Mesenchymal stem cell (in vitro differentiated cells and primary cell): Measurements from ENCODE around the gene MAMDC4.
"Not testable (repeated sequence)": the region's sequence is repeated elsewhere in the genome, so short reads cannot be mapped to it uniquely, and the experiment has no call there.

Experiments
- DNase-seq: peaks from one replicate; pipeline ENCODE4 v3.0.0-alpha.2; 2013
- H2AFZ ChIP-seq: one replicate; pipeline ENCODE4 v1.6.1; 2013; ENCODE audit warnings: low read depth, mild to moderate bottlenecking, control low read depth, inconsistent platforms, low read length, moderate library complexity
- H2AK5ac ChIP-seq: 2 replicates; pipeline ENCODE4 v1.6.1; 2013; ENCODE audit warnings: low read length, moderate library complexity, mild to moderate bottlenecking, inconsistent platforms; ENCODE audit not compliant: severe bottlenecking
- H2BK120ac ChIP-seq: one replicate; pipeline ENCODE4 v1.6.1; 2013; ENCODE audit warnings: low read depth, mild to moderate bottlenecking, inconsistent platforms, low read length, moderate library complexity
- H2BK12ac ChIP-seq, 2 experiments: one replicate each; pipeline ENCODE4 v1.6.1; 2013; ENCODE audit warnings: inconsistent platforms in 2 of 2, low read length in 2 of 2, mild to moderate bottlenecking in 2 of 2, moderate library complexity in 2 of 2, control low read depth in 1 of 2
- H2BK15ac ChIP-seq: one replicate; pipeline ENCODE4 v1.6.1; 2013; ENCODE audit warnings: mild to moderate bottlenecking, low read depth, inconsistent platforms; ENCODE audit not compliant: poor library complexity, severe bottlenecking
- H2BK5ac ChIP-seq: 2 replicates; pipeline ENCODE4 v1.6.1; 2013; ENCODE audit warnings: low read depth, mild to moderate bottlenecking, low read length, control low read depth, inconsistent platforms; ENCODE audit not compliant: poor library complexity, severe bottlenecking
- H3K14ac ChIP-seq, 2 experiments: one replicate each; pipeline ENCODE4 v1.6.1; 2013; ENCODE audit warnings: inconsistent platforms in 2 of 2, low read length in 2 of 2, control low read depth in 1 of 2, mild to moderate bottlenecking in 1 of 2, moderate library complexity in 1 of 2
- H3K18ac ChIP-seq, 2 experiments: one replicate each; pipeline ENCODE4 v1.6.1; 2013; ENCODE audit warnings: inconsistent platforms in 2 of 2, low read length in 2 of 2, control low read depth in 1 of 2, low read depth in 1 of 2, mild to moderate bottlenecking in 1 of 2
- H3K23ac ChIP-seq, 2 experiments: one replicate each; pipeline ENCODE4 v1.6.1; 2013; ENCODE audit warnings: inconsistent platforms in 2 of 2, low read length in 2 of 2, mild to moderate bottlenecking in 2 of 2, moderate library complexity in 2 of 2, control low read depth in 1 of 2
- H3K27ac ChIP-seq: 2 replicates; pipeline ENCODE4 v1.5.1; 2013; ENCODE audit warnings: mild to moderate bottlenecking, moderate library complexity, low read length, control low read depth, inconsistent platforms; ENCODE audit not compliant: poor library complexity, severe bottlenecking
- H3K27me3 ChIP-seq, 2 experiments: 2 replicates each; pipeline versions ENCODE4 v1.6.1 to v1.7.0; 2013; ENCODE audit warnings: low read length in 2 of 2, mild to moderate bottlenecking in 2 of 2, moderate library complexity in 2 of 2, control low read depth in 1 of 2, inconsistent platforms in 1 of 2; ENCODE audit not compliant: control insufficient read depth in 1 of 2, insufficient read depth in 1 of 2
- H3K36me3 ChIP-seq, 2 experiments: 2 replicates each; pipeline versions ENCODE4 v1.6.1 to v1.7.0; 2013; ENCODE audit warnings: low read length in 2 of 2, control low read depth in 1 of 2, inconsistent platforms in 1 of 2, low read depth in 1 of 2, mild to moderate bottlenecking in 1 of 2; ENCODE audit not compliant: insufficient read depth in 2 of 2, control insufficient read depth in 1 of 2
- H3K4ac ChIP-seq, 2 experiments: one replicate each; pipeline ENCODE4 v1.6.1; 2013; ENCODE audit warnings: inconsistent platforms in 2 of 2, low read length in 2 of 2, mild to moderate bottlenecking in 2 of 2, moderate library complexity in 2 of 2, control low read depth in 1 of 2, low read depth in 1 of 2
- H3K4me1 ChIP-seq: 2 replicates; pipeline ENCODE4 v1.6.1; 2013; ENCODE audit warnings: low read depth, low read length, control low read depth; ENCODE audit not compliant: control insufficient read depth, insufficient read depth
- H3K4me2 ChIP-seq: 2 replicates; pipeline ENCODE4 v1.6.1; 2013; ENCODE audit warnings: low read length, mild to moderate bottlenecking, inconsistent platforms; ENCODE audit not compliant: poor library complexity, severe bottlenecking
- H3K4me3 ChIP-seq, 2 experiments: 2 replicates each; pipeline versions ENCODE4 v1.5.1 to v1.7.0; 2013; ENCODE audit warnings: low read length in 2 of 2, mild to moderate bottlenecking in 2 of 2, control low read depth in 1 of 2, low read depth in 1 of 2; ENCODE audit not compliant: insufficient read depth in 1 of 2
- H3K79me1 ChIP-seq: replicated peaks from 2 replicates; pipeline ENCODE4 v1.6.1; 2013; ENCODE audit warnings: mild to moderate bottlenecking, control low read depth, low read length, inconsistent platforms; ENCODE audit not compliant: poor library complexity, severe bottlenecking
- H3K9ac ChIP-seq: 2 replicates; pipeline ENCODE4 v1.7.0; 2013; ENCODE audit warnings: mild to moderate bottlenecking, low read length, moderate library complexity
- H3K9me3 ChIP-seq: 2 replicates; pipeline ENCODE4 v1.7.0; 2013; ENCODE audit warnings: mild to moderate bottlenecking, low read length; ENCODE audit not compliant: control insufficient read depth
- H4K8ac ChIP-seq: one replicate; pipeline ENCODE4 v1.6.1; 2013; ENCODE audit warnings: inconsistent platforms, mild to moderate bottlenecking, low read length, moderate library complexity
- H4K91ac ChIP-seq: one replicate; pipeline ENCODE4 v1.6.1; 2013; ENCODE audit warnings: mild to moderate bottlenecking, low read length, inconsistent platforms
- WGBS: methylation state at CpG from one replicate; pipeline ENCODE4 v1.1.7; 2013; ENCODE audit warnings: mixed read lengths; 5-methylcytosine and 5-hydroxymethylcytosine counted together

The MAMDC4 gene

GRCh38 chr9:136831002-136831719 is 21.0 kb upstream of the MAMDC4 start:
- no peak overlapping the region for H2AK5ac ChIP-seq
- WGBS, result 98% methylated on average over 30 of the region's 30 CpGs
- peaks cover 68 to 88% of the 10 kb centered on the region in 2 experiments for H3K36me3 ChIP-seq
- H3K14ac ChIP-seq, result no peak overlapping the region
- peaks cover 5% of the 10 kb centered on the region for H3K4me1 ChIP-seq
- H2BK5ac ChIP-seq, result no peak overlapping the region
- DNase-seq, result no peak
- peak overlapping the region; percentile 45 for H4K91ac ChIP-seq
- no peak overlapping the region for H3K23ac ChIP-seq
- no peak overlapping the region for H3K18ac ChIP-seq
- H3K4me3 ChIP-seq, result no peak overlapping the region
- H2AFZ ChIP-seq, result no peak overlapping the region
- H3K27ac ChIP-seq, result no peak overlapping the region
- H3K9me3 ChIP-seq, result no peaks in the 10 kb centered on the region
- H2BK12ac ChIP-seq, result no peak overlapping the region
- H3K79me1 ChIP-seq, result peaks cover 46% of the 10 kb centered on the region
- H3K9ac ChIP-seq, result no peak overlapping the region
- no peak overlapping the region for H3K4me2 ChIP-seq
- no peaks in the 10 kb centered on the region for H3K27me3 ChIP-seq
- H2BK120ac ChIP-seq, result no peak overlapping the region
- no peak overlapping the region for H3K4ac ChIP-seq
- no peak overlapping the region for H4K8ac ChIP-seq
- H2BK15ac ChIP-seq, result no peak overlapping the region

GRCh38 chr9:136831720-136832104 is 20.4 kb upstream of the MAMDC4 start:
- H3K27ac ChIP-seq, result no peak overlapping the region
- no peaks in the 10 kb centered on the region for H3K27me3 ChIP-seq
- no peak overlapping the region for H2BK5ac ChIP-seq
- no peak overlapping the region for H3K14ac ChIP-seq
- peaks cover 65 to 88% of the 10 kb centered on the region in 2 experiments for H3K36me3 ChIP-seq
- WGBS, result 95% methylated on average over 23 of the region's 23 CpGs
- H3K4ac ChIP-seq, result no peak overlapping the region
- H3K23ac ChIP-seq, result peak overlapping the region in 1 of 2 experiments; percentile 34
- H3K18ac ChIP-seq, result no peak overlapping the region
- DNase-seq, result no peak
- H2AK5ac ChIP-seq, result no peak overlapping the region
- no peak overlapping the region for H2BK120ac ChIP-seq
- H3K9me3 ChIP-seq, result no peaks in the 10 kb centered on the region
- no peak overlapping the region for H3K4me2 ChIP-seq
- no peak overlapping the region for H4K91ac ChIP-seq
- no peak overlapping the region for H2AFZ ChIP-seq
- no peak overlapping the region for H2BK12ac ChIP-seq
- H3K4me3 ChIP-seq, result no peak overlapping the region
- H2BK15ac ChIP-seq, result no peak overlapping the region
- peaks cover 41% of the 10 kb centered on the region for H3K79me1 ChIP-seq
- H3K9ac ChIP-seq, result no peak overlapping the region
- no peak overlapping the region for H4K8ac ChIP-seq
- peaks cover 5% of the 10 kb centered on the region for H3K4me1 ChIP-seq

GRCh38 chr9:136832581-136832980 is 19.6 kb upstream of the MAMDC4 start:
- Histone ChIP-seq H3K9me3 (no peaks in the 10 kb centered on the region), H4K8ac (no peak overlapping the region), H3K4me3 (no peak overlapping the region), H2AK5ac (no peak overlapping the region), H3K9ac (no peak overlapping the region), H3K23ac (no peak overlapping the region), H3K27ac (no peak overlapping the region), H3K18ac (no peak overlapping the region), H3K4ac (no peak overlapping the region), H3K4me1 (peaks cover 5% of the 10 kb centered on the region), H2BK120ac (no peak overlapping the region), H4K91ac (no peak overlapping the region), H2BK5ac (no peak overlapping the region), H2BK15ac (no peak overlapping the region), H3K36me3 (peaks cover 57 to 87% of the 10 kb centered on the region in 2 experiments), H2AFZ (no peak overlapping the region), H2BK12ac (no peak overlapping the region), H3K27me3 (no peaks in the 10 kb centered on the region), H3K79me1 (peaks cover 35% of the 10 kb centered on the region), H3K14ac (no peak overlapping the region), H3K4me2 (no peak overlapping the region)
- no peak for DNase-seq
- 97% methylated on average over 9 of the region's 9 CpGs for WGBS

GRCh38 chr9:136833381-136834048 is 18.6 kb upstream of the MAMDC4 start:
- not testable (repeated sequence) for DNase-seq, H2BK120ac ChIP-seq, H3K9me3 ChIP-seq, H3K23ac ChIP-seq, H4K8ac ChIP-seq, H2BK15ac ChIP-seq, H3K4ac ChIP-seq, H2AFZ ChIP-seq, H2BK12ac ChIP-seq, H2BK5ac ChIP-seq, H3K14ac ChIP-seq, H3K27ac ChIP-seq, H3K9ac ChIP-seq, H3K4me2 ChIP-seq, H3K18ac ChIP-seq, H3K4me3 ChIP-seq, H3K27me3 ChIP-seq, H2AK5ac ChIP-seq, H4K91ac ChIP-seq, H3K4me1 ChIP-seq
- 88% methylated on average over 16 of the region's 16 CpGs for WGBS
- Histone ChIP-seq H3K36me3 (peaks cover 50 to 87% of the 10 kb centered on the region in 2 experiments), H3K79me1 (peaks cover 27% of the 10 kb centered on the region)
